ENCODE results near the gene TMEM233.
"Not testable (repeated sequence)": the region's sequence is repeated elsewhere in the genome, so short reads cannot be mapped to it uniquely, and the experiment has no call there.

DNA sequence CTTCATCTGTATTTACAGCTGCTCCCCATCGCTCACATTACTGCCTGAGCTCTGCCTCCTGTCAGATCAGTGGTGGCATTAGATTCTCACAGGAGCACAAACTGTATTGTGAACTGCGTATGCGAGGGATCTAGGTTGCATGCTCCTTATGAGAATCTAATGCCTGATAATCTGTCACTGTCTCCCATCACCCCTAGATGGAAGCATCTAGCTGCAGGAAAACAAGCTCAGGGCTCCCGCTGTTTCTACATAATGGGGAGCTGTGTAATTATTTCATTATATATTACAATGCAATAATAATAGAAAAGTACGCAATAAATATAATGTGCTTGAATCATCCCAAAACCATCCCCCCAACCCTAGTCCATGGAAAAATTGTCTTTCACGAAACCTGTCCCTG is 64.6 kb downstream of the TMEM233 start:
- TF ChIP-seq, protein P1, sequence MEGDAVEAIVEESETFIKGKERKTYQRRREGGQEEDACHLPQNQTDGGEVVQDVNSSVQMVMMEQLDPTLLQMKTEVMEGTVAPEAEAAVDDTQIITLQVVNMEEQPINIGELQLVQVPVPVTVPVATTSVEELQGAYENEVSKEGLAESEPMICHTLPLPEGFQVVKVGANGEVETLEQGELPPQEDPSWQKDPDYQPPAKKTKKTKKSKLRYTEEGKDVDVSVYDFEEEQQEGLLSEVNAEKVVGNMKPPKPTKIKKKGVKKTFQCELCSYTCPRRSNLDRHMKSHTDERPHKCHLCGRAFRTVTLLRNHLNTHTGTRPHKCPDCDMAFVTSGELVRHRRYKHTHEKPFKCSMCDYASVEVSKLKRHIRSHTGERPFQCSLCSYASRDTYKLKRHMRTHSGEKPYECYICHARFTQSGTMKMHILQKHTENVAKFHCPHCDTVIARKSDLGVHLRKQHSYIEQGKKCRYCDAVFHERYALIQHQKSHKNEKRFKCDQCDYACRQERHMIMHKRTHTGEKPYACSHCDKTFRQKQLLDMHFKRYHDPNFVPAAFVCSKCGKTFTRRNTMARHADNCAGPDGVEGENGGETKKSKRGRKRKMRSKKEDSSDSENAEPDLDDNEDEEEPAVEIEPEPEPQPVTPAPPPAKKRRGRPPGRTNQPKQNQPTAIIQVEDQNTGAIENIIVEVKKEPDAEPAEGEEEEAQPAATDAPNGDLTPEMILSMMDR (IDR thresholded peaks at IDR 0.05): not testable (repeated sequence)
- not testable (repeated sequence) for TF ChIP-seq POLR2A (IDR thresholded peaks at IDR 0.05)

Data from adrenal gland (tissue), 5 donors.